CD4-positive, alpha-beta T cell treated with Interleukin-17A for 4 hours (primary cell): Measurements from ENCODE around the gene MEIS1.
"Not testable (repeated sequence)": the region's sequence is repeated elsewhere in the genome, so short reads cannot be mapped to it uniquely, and the experiment has no call there.

Experiments used
- DNase-seq: peaks from one replicate; pipeline ENCODE4 v3.0.0-alpha.2; 2020; ENCODE audit warnings: mixed read lengths

MEIS1 gene

GRCh38 chr2:66434679-66435548 lies at the start of gene MEIS1:
MEIS1 (plus strand) TSS chr2:66435125; CDS start chr2:66435857, 732 bp downstream.
- no peak for DNase-seq

GRCh38 chr2:66387016-66387753 lies 47.7 kb upstream of the MEIS1 start:
- DNase-seq: no peak

- DNase-seq: no peak
These were observed 45.2 kb upstream of the MEIS1 start for GRCh38 chr2:66389651-66390131.

GRCh38 chr2:66390152-66390551 lies 44.8 kb upstream of the MEIS1 start:
- no peak for DNase-seq

GRCh38 chr2:66390811-66391210 lies 44.1 kb upstream of the MEIS1 start:
- no peak for DNase-seq

- not testable (repeated sequence) for DNase-seq
These were observed 43.7 kb upstream of the MEIS1 start for GRCh38 chr2:66391240-66391639.

- no peak for DNase-seq
These were observed 29.5 kb upstream of the MEIS1 start for GRCh38 chr2:66405473-66405872.

- no peak for DNase-seq
These were observed 26.0 kb upstream of the MEIS1 start for GRCh38 chr2:66408905-66409304.

- DNase-seq: no peak
These were observed 22.1 kb upstream of the MEIS1 start for GRCh38 chr2:66412874-66413273.

GRCh38 chr2:66414896-66415295 lies 20.0 kb upstream of the MEIS1 start:
- DNase-seq: no peak

GRCh38 chr2:66418381-66418780 lies 16.5 kb upstream of the MEIS1 start:
- no peak for DNase-seq

GRCh38 chr2:66421612-66422011 lies 13.3 kb upstream of the MEIS1 start:
- DNase-seq: no peak

GRCh38 chr2:66423391-66424124 lies 11.4 kb upstream of the MEIS1 start:
- no peak for DNase-seq

- no peak for DNase-seq
These were observed 8.4 kb upstream of the MEIS1 start for GRCh38 chr2:66426244-66427111.

GRCh38 chr2:66427300-66427699 lies 7.6 kb upstream of the MEIS1 start:
- no peak for DNase-seq

- no peak for DNase-seq
These were observed 5.8 kb upstream of the MEIS1 start for GRCh38 chr2:66428986-66429612.

- DNase-seq: no peak
These were observed 5.0 kb upstream of the MEIS1 start for GRCh38 chr2:66429693-66430504.

- DNase-seq: no peak
These were observed 4.2 kb upstream of the MEIS1 start for GRCh38 chr2:66430505-66431273.

GRCh38 chr2:66431274-66431642 lies 3.7 kb upstream of the MEIS1 start:
- no peak for DNase-seq
